OCI-LY7 (cell line): ENCODE measurements around the gene HSPA6. TPM values are rescaled to one million over a fixed set of nuclear protein-coding genes. Genes with fewer than 3 reads are reported as not detected.
"Not testable (repeated sequence)": the region's sequence is repeated elsewhere in the genome, so short reads cannot be mapped to it uniquely, and the experiment has no call there.

ENCODE experiments used
- BruUV-seq: library from RNA; stranded (reverse); fragments of 400-500 nt; replicated peaks from 2 replicates; lab custom pipeline; 2021; lab: Mats Ljungman, UMichigan
- CTCF ChIA-PET: fragments of 300-600 bp; sonication (Branson Sonifier 250); formaldehyde crosslinking; loops from one replicate; lab custom pipeline; 2022; ENCODE audit warnings: antibody characterized with exemption; ENCODE audit not compliant: unreplicated experiment; lab: Charles Lee
- POLR2A ChIA-PET: fragments of 300-600 bp; sonication (Branson Sonifier 250); formaldehyde crosslinking; loops from one replicate; lab custom pipeline; 2022; ENCODE audit warnings: antibody characterized with exemption; lab: Charles Lee
- DNase-seq: peaks from one replicate; pipeline ENCODE4 v3.0.0-alpha.2; 2015; ENCODE audit warnings: low spot score
- H2AFZ ChIP-seq: fragments of 200-600 bp; sonication (generic), shearing (Covaris generic); 2 replicates; pipeline ENCODE4 v1.6.1; 2014; ENCODE audit warnings: mild to moderate bottlenecking, antibody characterized with exemption, low read length, moderate library complexity
- H3K27ac ChIP-seq: fragments of 200-600 bp; sonication (generic); 2 replicates; pipeline ENCODE4 v1.5.1; 2014; ENCODE audit warnings: mixed run types, low read depth, mild to moderate bottlenecking, moderate library complexity, low read length, inconsistent platforms; ENCODE audit not compliant: poor library complexity, severe bottlenecking
- H3K36me3 ChIP-seq: fragments of 200-600 bp; sonication (generic); 2 replicates; pipeline ENCODE4 v1.6.1; 2014; ENCODE audit warnings: mild to moderate bottlenecking, antibody characterized with exemption, low read length, moderate library complexity, mixed read lengths; ENCODE audit not compliant: insufficient read depth
- H3K4me1 ChIP-seq: fragments of 200-600 bp; sonication (generic); 2 replicates; pipeline ENCODE4 v1.5.1; 2014; ENCODE audit warnings: mild to moderate bottlenecking, low read length; ENCODE audit not compliant: insufficient read depth, poor library complexity, severe bottlenecking
- H3K4me2 ChIP-seq: fragments of 200-600 bp; sonication (generic); 2 replicates; pipeline ENCODE4 v1.6.1; 2014; ENCODE audit warnings: mild to moderate bottlenecking, low read length
- H3K4me3 ChIP-seq: fragments of 200-600 bp; sonication (generic); 2 replicates; pipeline ENCODE4 v1.5.1; 2014; ENCODE audit warnings: mild to moderate bottlenecking, low read depth, low read length; ENCODE audit not compliant: poor library complexity, severe bottlenecking
- H3K79me2 ChIP-seq: fragments of 200-600 bp; sonication (generic); 2 replicates; pipeline ENCODE4 v1.6.1; 2016; ENCODE audit warnings: low read depth, mild to moderate bottlenecking, low read length, moderate library complexity, mixed read lengths; ENCODE audit not compliant: insufficient read depth
- H3K9me2 ChIP-seq: fragments of 200-600 bp; sonication (generic); 2 replicates; pipeline ENCODE4 v1.6.1; 2016; ENCODE audit warnings: mild to moderate bottlenecking, low read length, mixed read lengths; ENCODE audit not compliant: insufficient read depth
- H3K9me3 ChIP-seq: fragments of 200-600 bp; sonication (generic); 2 replicates; pipeline ENCODE4 v1.6.1; 2014; ENCODE audit warnings: mild to moderate bottlenecking, mixed run types, low read length, mixed read lengths
- H4K20me1 ChIP-seq: fragments of 200-600 bp; sonication (generic); 2 replicates; pipeline ENCODE4 v1.6.1; 2014; ENCODE audit warnings: mild to moderate bottlenecking, antibody characterized with exemption, low read length, moderate library complexity, mixed read lengths; ENCODE audit not compliant: insufficient read depth
- EZH2phosphoT487 ChIP-seq: fragments of 200-600 bp; sonication (generic); IDR thresholded peaks from 2 replicates; pipeline ENCODE4 v1.6.1; 2018; ENCODE audit warnings: low read depth, borderline replicate concordance, mild to moderate bottlenecking, mixed run types, antibody characterized with exemption, low read length, moderate library complexity, mixed read lengths
- intact Hi-C: fragments of 100-400 bp; cut with micrococcal nuclease; formaldehyde crosslinking; loops from one replicate; pipeline ENCODE4 v1.10.0; 2022; ENCODE audit not compliant: unreplicated experiment
- total RNA-seq, 2 experiments: library from RNA; depleted of rRNA in 1 of 2; stranded (reverse); fragments of >200 nt in 1 of 2; shearing (Covaris generic) in 1 of 2; gene quantifications; 2 replicates each; pipeline ENCODE4 v1.2.3, GENCODE V29; 2014 to 2022
- TF ChIP-seq, protein P1 (sequence below): fragments of 200-600 bp; sonication (generic); conservative IDR thresholded peaks from 2 replicates; pipeline ENCODE4 v1.5.1; 2014; ENCODE audit warnings: mild to moderate bottlenecking, antibody characterized with exemption, low read length, moderate library complexity, mixed read lengths

HSPA6 gene
- total RNA-seq, 2 experiments from 2014 or later, result 0.13 TPM; not detected in 1

DNA sequence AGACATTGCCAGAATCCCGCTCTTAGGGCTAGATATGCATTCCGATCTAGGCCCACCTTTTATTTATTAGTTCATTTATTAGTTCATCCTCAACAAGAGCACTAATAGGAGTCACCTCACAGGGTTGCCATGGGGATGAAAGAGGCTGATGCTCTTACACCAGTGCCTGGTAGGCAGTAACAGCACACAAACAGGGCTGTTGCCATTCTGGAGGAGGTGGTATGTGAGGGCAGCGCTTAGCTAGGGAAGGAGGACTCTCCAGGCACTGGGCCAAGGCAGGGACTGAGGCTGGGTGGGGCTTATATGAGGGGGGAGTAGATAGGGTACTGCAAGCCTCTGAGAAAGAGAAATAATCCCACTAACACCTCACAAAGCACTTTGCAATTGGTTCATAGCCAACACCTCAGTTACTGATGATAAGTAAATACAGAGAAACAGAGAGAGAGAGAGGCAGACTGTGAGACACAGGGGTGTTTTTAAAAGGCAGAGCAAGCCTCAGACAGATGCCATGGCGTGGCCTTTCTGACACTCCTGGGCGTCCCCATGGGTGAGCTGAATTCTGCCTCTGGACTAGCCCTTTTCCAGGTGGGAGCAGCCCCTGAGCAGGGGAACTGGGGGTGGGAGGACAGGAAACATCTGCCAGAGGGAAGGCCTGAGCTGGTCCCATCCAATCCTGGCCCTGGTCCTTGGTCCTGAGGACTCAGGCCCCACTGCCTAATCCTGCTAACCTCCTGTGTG is 13.2 kb upstream of the HSPA6 start:
- no peak overlapping the region for H3K4me3 ChIP-seq
- BruUV-seq, result no TSS peak
- H3K9me2 ChIP-seq, result no peaks in the 10 kb centered on the region
- H3K36me3 ChIP-seq, result no peaks in the 10 kb centered on the region
- no peaks in the 10 kb centered on the region for H4K20me1 ChIP-seq
- no peak overlapping the region for H3K4me2 ChIP-seq
- CTCF ChIA-PET, result no interaction called here
- H3K79me2 ChIP-seq, result no peaks in the 10 kb centered on the region
- H3K9me3 ChIP-seq, result no peaks in the 10 kb centered on the region
- H3K4me1 ChIP-seq, result no peaks in the 10 kb centered on the region
- DNase-seq, result no peak
- no peak overlapping the region for H2AFZ ChIP-seq
- no peak overlapping the region for H3K27ac ChIP-seq
- no peak for TF ChIP-seq EZH2phosphoT487
- TF ChIP-seq, protein P1, sequence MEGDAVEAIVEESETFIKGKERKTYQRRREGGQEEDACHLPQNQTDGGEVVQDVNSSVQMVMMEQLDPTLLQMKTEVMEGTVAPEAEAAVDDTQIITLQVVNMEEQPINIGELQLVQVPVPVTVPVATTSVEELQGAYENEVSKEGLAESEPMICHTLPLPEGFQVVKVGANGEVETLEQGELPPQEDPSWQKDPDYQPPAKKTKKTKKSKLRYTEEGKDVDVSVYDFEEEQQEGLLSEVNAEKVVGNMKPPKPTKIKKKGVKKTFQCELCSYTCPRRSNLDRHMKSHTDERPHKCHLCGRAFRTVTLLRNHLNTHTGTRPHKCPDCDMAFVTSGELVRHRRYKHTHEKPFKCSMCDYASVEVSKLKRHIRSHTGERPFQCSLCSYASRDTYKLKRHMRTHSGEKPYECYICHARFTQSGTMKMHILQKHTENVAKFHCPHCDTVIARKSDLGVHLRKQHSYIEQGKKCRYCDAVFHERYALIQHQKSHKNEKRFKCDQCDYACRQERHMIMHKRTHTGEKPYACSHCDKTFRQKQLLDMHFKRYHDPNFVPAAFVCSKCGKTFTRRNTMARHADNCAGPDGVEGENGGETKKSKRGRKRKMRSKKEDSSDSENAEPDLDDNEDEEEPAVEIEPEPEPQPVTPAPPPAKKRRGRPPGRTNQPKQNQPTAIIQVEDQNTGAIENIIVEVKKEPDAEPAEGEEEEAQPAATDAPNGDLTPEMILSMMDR, result no peak
- POLR2A ChIA-PET, result interaction anchor here (0.6 kb wide), 1 partner anchor 226 kb away, joined by 3 read pairs; no protein-coding TSS in a partner anchor
- intact Hi-C loops, result no loop called here

DNA sequence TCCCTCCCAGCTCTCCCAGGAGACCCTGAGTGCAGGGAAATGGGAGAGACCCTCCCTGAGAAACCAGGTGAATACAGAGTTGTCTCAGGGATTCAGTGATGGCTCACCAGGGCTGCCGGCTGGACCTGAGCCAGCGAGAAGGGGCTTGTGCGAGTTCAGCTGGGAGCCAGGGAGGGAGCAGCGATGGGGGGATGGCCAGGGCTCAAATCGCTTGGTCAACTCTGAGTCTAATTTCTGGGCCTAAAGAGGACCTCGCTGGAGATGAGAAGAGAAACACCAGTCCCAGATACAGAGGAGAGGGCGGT is 12.6 kb upstream of the HSPA6 start:
- H3K4me1 ChIP-seq, result no peaks in the 10 kb centered on the region
- no TSS peak for BruUV-seq
- no peak overlapping the region for H3K27ac ChIP-seq
- no peaks in the 10 kb centered on the region for H4K20me1 ChIP-seq
- no peak overlapping the region for H3K4me2 ChIP-seq
- intact Hi-C loops, result no loop called here
- H2AFZ ChIP-seq, result no peak overlapping the region
- no peaks in the 10 kb centered on the region for H3K9me3 ChIP-seq
- ChIA-PET CTCF (no interaction called here), POLR2A (interaction anchor here (0.6 kb wide), 1 partner anchor 227 kb away, joined by 3 read pairs; no protein-coding TSS in a partner anchor)
- no peaks in the 10 kb centered on the region for H3K36me3 ChIP-seq
- TF ChIP-seq, protein P1, result no peak
- no peak for TF ChIP-seq EZH2phosphoT487
- H3K4me3 ChIP-seq, result no peak overlapping the region
- H3K9me2 ChIP-seq, result no peaks in the 10 kb centered on the region
- H3K79me2 ChIP-seq, result no peaks in the 10 kb centered on the region
- no peak for DNase-seq

DNA sequence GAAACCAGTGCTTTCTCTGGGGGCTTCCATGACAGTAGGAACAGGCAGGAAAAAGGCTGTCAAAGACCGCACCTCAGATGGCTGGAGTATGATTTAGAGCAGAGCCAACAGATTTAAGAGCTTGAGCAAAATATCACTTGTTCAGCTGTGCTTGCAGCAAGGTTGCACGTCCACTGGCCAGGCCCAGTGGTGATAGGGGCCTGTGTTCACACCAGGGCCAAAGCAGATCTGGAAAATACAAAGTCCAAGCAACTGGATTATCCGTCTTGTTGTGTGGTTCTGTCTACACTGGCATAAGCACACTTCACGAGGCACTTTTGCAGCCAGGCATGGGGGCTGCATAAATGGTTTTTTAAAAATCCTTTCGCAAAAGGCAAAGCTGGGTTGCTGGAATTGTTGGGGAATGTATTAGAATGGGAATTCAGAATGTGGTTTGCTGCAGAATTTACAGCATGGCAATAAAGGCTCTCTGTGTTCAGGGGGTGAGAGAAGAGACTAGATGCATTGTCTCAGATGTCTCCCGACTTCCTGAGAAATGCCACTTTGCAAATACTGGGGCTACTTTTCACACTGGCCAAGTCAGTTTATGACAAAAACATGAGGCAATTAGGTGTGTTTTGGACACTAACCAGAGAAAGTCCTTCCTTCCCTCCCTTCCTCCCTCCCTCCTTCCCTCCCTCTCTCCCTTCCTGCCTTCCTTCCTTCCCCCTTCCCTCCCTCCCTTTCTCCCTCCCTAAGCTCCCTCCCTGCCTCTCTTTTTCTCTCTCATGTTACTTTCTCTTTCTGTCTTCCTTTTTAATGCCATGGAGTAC is 11.5 kb upstream of the HSPA6 start:
- H3K9me2 ChIP-seq, BruUV-seq, CTCF ChIA-PET, H3K9me3 ChIP-seq, H2AFZ ChIP-seq, H3K4me3 ChIP-seq, DNase-seq, H3K36me3 ChIP-seq, POLR2A ChIA-PET, H3K79me2 ChIP-seq, H3K4me2 ChIP-seq, H3K27ac ChIP-seq, intact Hi-C loops, H3K4me1 ChIP-seq, H4K20me1 ChIP-seq: not testable (repeated sequence)

DNA sequence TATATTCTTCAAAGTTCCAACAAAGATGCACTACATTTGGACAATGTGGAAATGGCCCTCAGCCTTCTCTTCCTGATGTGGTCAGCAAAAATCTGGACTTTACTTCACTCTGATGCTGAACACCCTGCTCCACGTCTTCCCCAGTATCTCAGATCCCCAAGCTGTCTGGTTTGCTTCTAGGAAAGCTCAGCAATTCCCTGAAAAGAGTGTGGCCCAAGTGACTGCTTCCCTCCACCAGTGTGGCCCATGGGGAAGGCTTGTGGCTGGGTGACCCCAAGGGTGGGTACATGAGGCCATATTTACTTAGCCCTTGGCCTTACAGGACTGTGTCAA is 10.9 kb upstream of the HSPA6 start:
- not testable (repeated sequence) for DNase-seq, H2AFZ ChIP-seq

GRCh38 chr1:161513953-161514352 is 10.4 kb upstream of the HSPA6 start:
- H3K9me2 ChIP-seq, DNase-seq, CTCF ChIA-PET, H3K79me2 ChIP-seq, H3K9me3 ChIP-seq, H2AFZ ChIP-seq, H3K4me2 ChIP-seq, POLR2A ChIA-PET, BruUV-seq, H3K27ac ChIP-seq, intact Hi-C loops, H3K4me3 ChIP-seq, H4K20me1 ChIP-seq, H3K4me1 ChIP-seq, H3K36me3 ChIP-seq: not testable (repeated sequence)

More for the DNA sequence above, 10.9 kb upstream of the HSPA6 start:
- H3K27ac ChIP-seq, POLR2A ChIA-PET, H3K4me1 ChIP-seq, H3K4me2 ChIP-seq, H3K9me3 ChIP-seq, H3K79me2 ChIP-seq, H3K9me2 ChIP-seq, CTCF ChIA-PET, H3K36me3 ChIP-seq, H4K20me1 ChIP-seq, BruUV-seq, H3K4me3 ChIP-seq, intact Hi-C loops: not testable (repeated sequence)
